CD8-positive, alpha-beta memory T cell (primary cell): ENCODE measurements around the gene APPL2. TPM values are rescaled to one million over a fixed set of nuclear protein-coding genes. Genes with fewer than 3 reads are reported as not detected.

Experiments used
- CTCF ChIA-PET: fragments of 350-600 bp; sonication (Branson Sonifier 250); formaldehyde crosslinking; loops from one replicate; lab custom pipeline; 2021; ENCODE audit warnings: antibody characterized with exemption; lab: Charles Lee
- POLR2A ChIA-PET: fragments of 350-600 bp; sonication (Branson Sonifier 250); formaldehyde crosslinking; loops from one replicate; lab custom pipeline; 2021; ENCODE audit warnings: antibody characterized with exemption; lab: Charles Lee
- DNase-seq, 5 donors: peaks; one replicate each; pipeline versions ENCODE4 v3.0.0 to v3.0.0-alpha.2; 2020 to 2022; ENCODE audit warnings: mixed read lengths in 1 of 5
- H3K27ac ChIP-seq: one replicate; pipeline ENCODE4 v1.7.0; 2013; ENCODE audit warnings: low read depth, mild to moderate bottlenecking, low read length, moderate library complexity
- H3K27me3 ChIP-seq: 2 replicates; pipeline ENCODE4 v1.7.0; 2013; ENCODE audit warnings: low read length, mild to moderate bottlenecking; ENCODE audit not compliant: insufficient read depth, poor library complexity, severe bottlenecking
- H3K36me3 ChIP-seq: 2 replicates; pipeline ENCODE4 v1.7.0; 2013; ENCODE audit warnings: mild to moderate bottlenecking, low read length, moderate library complexity; ENCODE audit not compliant: insufficient read depth
- H3K4me1 ChIP-seq: 2 replicates; pipeline ENCODE4 v1.7.0; 2013; ENCODE audit warnings: mild to moderate bottlenecking, low read length, moderate library complexity; ENCODE audit not compliant: insufficient read depth
- H3K4me3 ChIP-seq: 2 replicates; pipeline ENCODE4 v1.7.0; 2013; ENCODE audit warnings: mild to moderate bottlenecking, low read length
- H3K9me3 ChIP-seq: 2 replicates; pipeline ENCODE4 v1.7.0; 2013; ENCODE audit warnings: mild to moderate bottlenecking, low read length
- H3K27ac Mint-ChIP-seq, 8 donors: one replicate each; pipeline ENCODE4 v1.8.0; 2020 to 2021; ENCODE audit warnings: mixed read lengths in 8 of 8, mild to moderate bottlenecking in 6 of 8, inconsistent platforms in 3 of 8, moderate library complexity in 3 of 8
- H3K27me3 Mint-ChIP-seq, 2 donors: one replicate each; pipeline ENCODE4 v1.8.0; 2020 to 2021; ENCODE audit warnings: mixed read lengths in 2 of 2, mild to moderate bottlenecking in 1 of 2, moderate library complexity in 1 of 2
- H3K36me3 Mint-ChIP-seq, 3 donors: one replicate each; pipeline ENCODE4 v1.8.0; 2020 to 2021; ENCODE audit warnings: mixed read lengths in 3 of 3, inconsistent platforms in 1 of 3, mild to moderate bottlenecking in 1 of 3
- H3K4me1 Mint-ChIP-seq, 3 donors: one replicate each; pipeline ENCODE4 v1.8.0; 2020 to 2021; ENCODE audit warnings: mixed read lengths in 3 of 3, inconsistent platforms in 1 of 3, mild to moderate bottlenecking in 1 of 3
- H3K4me3 Mint-ChIP-seq, 7 donors: one replicate each; pipeline ENCODE4 v1.8.0; 2020 to 2021; ENCODE audit warnings: mixed read lengths in 7 of 7, mild to moderate bottlenecking in 6 of 7, moderate library complexity in 4 of 7, inconsistent platforms in 2 of 7
- H3K9me3 Mint-ChIP-seq, 5 donors: one replicate each; pipeline ENCODE4 v1.8.0; 2020 to 2022; ENCODE audit warnings: mixed read lengths in 5 of 5, mild to moderate bottlenecking in 3 of 5, moderate library complexity in 2 of 5, inconsistent platforms in 1 of 5
- polyA plus RNA-seq: library from polyadenylated mRNA; unstranded; fragments of 300-500 nt; fragmentation: Illumina TruSeq; gene quantifications from one replicate; pipeline ENCODE4 v1.2.3, GENCODE V29; 2021
- total RNA-seq, 2 experiments: library from RNA; stranded (reverse); gene quantifications; one replicate each; pipeline ENCODE4 v1.2.3, GENCODE V29; 2021

APPL2 gene
- total and polyA plus RNA-seq, 3 experiments from 2014 or later, result 14.4 to 18.6 (median 14.9) TPM

GRCh38 chr12:105162174-105162573 is 73.8 kb downstream of the APPL2 start:
- ChIA-PET POLR2A (no interaction called here), CTCF (interaction anchor here (1.5 kb wide), 1 partner anchor 222 kb away, joined by 4 read pairs; no protein-coding TSS in a partner anchor)

DNA sequence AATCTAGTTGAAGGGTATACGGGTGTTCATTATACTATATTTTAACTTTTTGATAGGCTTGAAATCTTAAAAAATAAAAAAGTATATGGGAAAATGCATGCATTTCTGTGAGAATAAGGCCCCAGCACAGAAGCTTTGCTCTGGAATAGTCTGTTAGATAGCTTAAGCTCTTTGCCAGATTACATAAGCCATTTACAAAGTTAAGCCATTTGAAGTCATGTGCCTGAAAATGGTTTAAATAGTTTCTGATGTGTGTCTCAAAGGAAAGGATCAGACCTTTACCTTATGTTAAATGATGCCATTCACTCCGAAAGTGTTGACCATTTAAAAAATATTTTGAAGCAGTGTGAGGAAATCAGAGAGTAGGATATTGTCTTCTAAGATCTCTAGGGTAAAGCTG is 77.1 kb downstream of the APPL2 start:
- Histone ChIP-seq H3K4me1 (no peaks in the 10 kb centered on the region), H3K9me3 (no peaks in the 10 kb centered on the region), H3K36me3 (peaks cover 11% of the 10 kb centered on the region), H3K27ac (no peak overlapping the region), H3K27me3 (no peaks in the 10 kb centered on the region), H3K4me3 (no peak overlapping the region)
- H3K36me3 Mint-ChIP-seq, result peaks cover 10 to 73% (median 28%) of the 10 kb centered on the region in 3 donors
- H3K27ac Mint-ChIP-seq, result peak overlapping the region in 2 of 8 donors; percentile 25 to 38
- no peaks in the 10 kb centered on the region for H3K9me3 Mint-ChIP-seq
- no peak overlapping the region for H3K4me3 Mint-ChIP-seq
- ChIA-PET CTCF (no interaction called here), POLR2A (no interaction called here)
- no peak for DNase-seq
- no peaks in the 10 kb centered on the region for H3K27me3 Mint-ChIP-seq
- peaks cover 0 to 2% (median 0%) of the 10 kb centered on the region in 3 donors for H3K4me1 Mint-ChIP-seq

More at GRCh38 chr12:105162174-105162573, 73.8 kb downstream of the APPL2 start:
- Histone ChIP-seq H3K9me3 (no peaks in the 10 kb centered on the region), H3K27ac (no peak overlapping the region), H3K27me3 (no peaks in the 10 kb centered on the region), H3K4me1 (no peaks in the 10 kb centered on the region), H3K4me3 (no peak overlapping the region), H3K36me3 (peaks cover 26% of the 10 kb centered on the region)
- Mint-ChIP-seq H3K4me3 (no peak overlapping the region), H3K36me3 (peaks cover 6 to 74% (median 19%) of the 10 kb centered on the region in 3 donors), H3K9me3 (no peaks in the 10 kb centered on the region), H3K27me3 (no peaks in the 10 kb centered on the region), H3K27ac (no peak overlapping the region), H3K4me1 (peaks cover 0 to 2% (median 0%) of the 10 kb centered on the region in 3 donors)
- DNase-seq, result no peak

GRCh38 chr12:105157606-105158005 is 78.4 kb downstream of the APPL2 start:
- Histone ChIP-seq H3K4me1 (no peaks in the 10 kb centered on the region), H3K36me3 (peaks cover 9% of the 10 kb centered on the region), H3K4me3 (no peak overlapping the region), H3K9me3 (no peaks in the 10 kb centered on the region), H3K27me3 (no peaks in the 10 kb centered on the region), H3K27ac (no peak overlapping the region)
- Mint-ChIP-seq H3K27me3 (no peaks in the 10 kb centered on the region), H3K4me1 (peaks cover 0 to 2% (median 0%) of the 10 kb centered on the region in 3 donors), H3K9me3 (no peaks in the 10 kb centered on the region), H3K36me3 (peaks cover 10 to 71% (median 25%) of the 10 kb centered on the region in 3 donors), H3K27ac (peak overlapping the region in 1 of 8 donors; percentile 7), H3K4me3 (no peak overlapping the region)
- DNase-seq, result no peak
- ChIA-PET CTCF (interaction anchor here (1.4 kb wide), 1 partner anchor 9 kb away, joined by 3 read pairs; no protein-coding TSS in a partner anchor), POLR2A (no interaction called here)

DNA sequence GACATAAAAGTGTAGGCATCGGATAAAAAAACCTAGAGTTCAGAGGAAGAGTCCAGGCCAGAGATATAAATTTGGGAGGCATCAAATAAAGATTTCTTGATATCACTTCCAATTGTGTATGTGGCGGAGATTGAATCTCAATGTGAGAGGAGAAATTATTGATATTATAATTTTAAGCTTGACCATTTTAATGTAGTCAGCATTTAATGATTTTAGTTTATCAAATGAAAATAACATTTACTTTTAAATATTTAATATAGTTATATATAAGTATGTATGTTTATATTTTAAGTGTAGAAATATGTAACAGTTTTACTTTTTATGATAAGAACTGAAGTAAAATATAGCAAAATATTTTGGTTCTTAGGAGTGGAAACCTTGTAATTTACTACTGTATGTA is 79.7 kb downstream of the APPL2 start:
- Histone ChIP-seq H3K27me3 (no peaks in the 10 kb centered on the region), H3K36me3 (peaks cover 10% of the 10 kb centered on the region), H3K9me3 (no peaks in the 10 kb centered on the region), H3K4me1 (no peaks in the 10 kb centered on the region), H3K4me3 (no peak overlapping the region), H3K27ac (no peak overlapping the region)
- Mint-ChIP-seq H3K4me1 (peaks cover 0 to 2% (median 0%) of the 10 kb centered on the region in 3 donors), H3K9me3 (no peaks in the 10 kb centered on the region), H3K4me3 (no peak overlapping the region), H3K36me3 (peaks cover 4 to 73% (median 25%) of the 10 kb centered on the region in 3 donors), H3K27me3 (no peaks in the 10 kb centered on the region), H3K27ac (peak overlapping the region in 1 of 8 donors; percentile 90)
- no peak for DNase-seq
- POLR2A ChIA-PET, result no interaction called here
- CTCF ChIA-PET, result no interaction called here

DNA sequence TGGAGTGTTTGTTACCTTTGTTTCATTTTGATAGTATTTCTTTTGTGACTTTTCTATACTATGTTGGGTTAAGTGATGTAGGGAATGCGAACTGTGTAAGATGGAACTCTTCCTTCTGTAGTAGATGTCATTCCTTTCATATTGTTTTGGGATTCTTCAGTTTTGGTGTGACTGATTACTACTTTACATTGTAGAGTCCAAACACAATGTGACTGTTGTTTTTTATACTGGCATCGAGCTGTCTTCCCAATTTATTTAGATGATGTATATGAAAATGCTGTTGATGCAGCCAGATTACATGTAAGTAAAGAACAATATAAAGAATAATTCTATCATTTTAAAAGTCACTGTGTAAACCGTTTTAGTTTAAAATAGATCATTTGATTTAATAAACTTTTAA is 93.7 kb downstream of the APPL2 start:
- no peaks in the 10 kb centered on the region for H3K9me3 Mint-ChIP-seq
- Histone ChIP-seq H3K4me3 (no peak overlapping the region), H3K9me3 (no peaks in the 10 kb centered on the region), H3K27me3 (no peaks in the 10 kb centered on the region), H3K27ac (no peak overlapping the region), H3K4me1 (no peaks in the 10 kb centered on the region), H3K36me3 (peaks cover 20% of the 10 kb centered on the region)
- H3K36me3 Mint-ChIP-seq, result peaks cover 7 to 74% (median 29%) of the 10 kb centered on the region in 3 donors
- H3K4me3 Mint-ChIP-seq, result no peak overlapping the region
- no peak for DNase-seq
- CTCF ChIA-PET, result no interaction called here
- POLR2A ChIA-PET, result no interaction called here
- H3K4me1 Mint-ChIP-seq, result peaks cover 6 to 7% (median 7%) of the 10 kb centered on the region in 3 donors
- H3K27me3 Mint-ChIP-seq, result no peaks in the 10 kb centered on the region
- no peak overlapping the region for H3K27ac Mint-ChIP-seq

DNA sequence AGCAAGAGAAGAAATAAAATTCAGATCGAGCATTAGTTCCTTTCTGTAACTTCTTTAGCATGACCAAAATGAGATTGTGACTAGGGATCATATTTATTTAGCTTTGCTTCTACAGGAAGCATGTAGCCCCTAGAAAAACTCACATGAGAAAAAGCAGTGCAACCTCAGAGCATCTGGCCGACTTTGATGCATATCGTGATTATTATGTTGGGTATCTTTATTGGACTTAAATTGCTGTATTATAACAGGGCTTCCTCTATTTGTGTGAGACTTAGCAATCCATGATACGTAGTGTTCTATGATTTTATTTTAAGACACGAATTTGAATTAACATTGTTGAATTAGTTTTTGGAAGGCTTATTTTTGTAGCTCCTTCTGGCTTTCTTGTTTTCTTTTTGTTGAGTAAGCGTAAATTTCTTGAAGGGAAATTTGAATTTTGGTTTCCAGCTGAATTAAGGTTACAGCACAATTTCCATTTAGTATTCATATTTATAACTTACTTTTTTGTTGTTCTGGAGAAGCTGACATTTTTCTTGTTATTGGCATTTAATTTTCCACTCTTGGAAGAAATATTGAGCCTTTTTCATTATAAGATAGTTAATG is 94.6 kb downstream of the APPL2 start:
- H3K9me3 ChIP-seq, result no peaks in the 10 kb centered on the region
- ChIA-PET CTCF (no interaction called here), POLR2A (no interaction called here)
- peaks cover 15% of the 10 kb centered on the region for H3K36me3 ChIP-seq
- peaks cover 10 to 15% (median 14%) of the 10 kb centered on the region in 3 donors for H3K4me1 Mint-ChIP-seq
- H3K36me3 Mint-ChIP-seq, result peaks cover 7 to 74% (median 28%) of the 10 kb centered on the region in 3 donors
- no peak for DNase-seq
- no peak overlapping the region for H3K27ac ChIP-seq
- H3K4me3 Mint-ChIP-seq, result no peak overlapping the region
- H3K27me3 Mint-ChIP-seq, result no peaks in the 10 kb centered on the region
- no peak overlapping the region for H3K4me3 ChIP-seq
- no peaks in the 10 kb centered on the region for H3K9me3 Mint-ChIP-seq
- H3K4me1 ChIP-seq, result no peaks in the 10 kb centered on the region
- H3K27me3 ChIP-seq, result no peaks in the 10 kb centered on the region
- no peak overlapping the region for H3K27ac Mint-ChIP-seq

GRCh38 chr12:105138248-105138647 is 97.7 kb downstream of the APPL2 start:
- Histone ChIP-seq H3K36me3 (peaks cover 19% of the 10 kb centered on the region), H3K4me3 (no peak overlapping the region), H3K27ac (no peak overlapping the region), H3K27me3 (no peaks in the 10 kb centered on the region), H3K9me3 (no peaks in the 10 kb centered on the region), H3K4me1 (no peaks in the 10 kb centered on the region)
- Mint-ChIP-seq H3K27me3 (no peaks in the 10 kb centered on the region), H3K4me3 (no peak overlapping the region), H3K9me3 (no peaks in the 10 kb centered on the region), H3K27ac (no peak overlapping the region), H3K36me3 (peaks cover 7 to 82% (median 27%) of the 10 kb centered on the region in 3 donors), H3K4me1 (peaks cover 24 to 42% (median 41%) of the 10 kb centered on the region in 3 donors)
- CTCF ChIA-PET, result no interaction called here
- DNase-seq, result no peak
- POLR2A ChIA-PET, result no interaction called here
